ENCODE data around the gene OR56A5.
"Not testable (repeated sequence)": the region's sequence is repeated elsewhere in the genome, so short reads cannot be mapped to it uniquely, and the experiment has no call there.

Gene OR56A5, protein sequence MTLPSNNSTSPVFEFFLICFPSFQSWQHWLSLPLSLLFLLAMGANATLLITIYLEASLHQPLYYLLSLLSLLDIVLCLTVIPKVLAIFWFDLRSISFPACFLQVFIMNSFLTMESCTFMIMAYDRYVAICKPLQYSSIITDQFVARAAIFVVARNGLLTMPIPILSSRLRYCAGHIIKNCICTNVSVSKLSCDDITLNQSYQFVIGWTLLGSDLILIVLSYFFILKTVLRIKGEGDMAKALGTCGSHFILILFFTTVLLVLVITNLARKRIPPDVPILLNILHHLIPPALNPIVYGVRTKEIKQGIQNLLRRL

DNA sequence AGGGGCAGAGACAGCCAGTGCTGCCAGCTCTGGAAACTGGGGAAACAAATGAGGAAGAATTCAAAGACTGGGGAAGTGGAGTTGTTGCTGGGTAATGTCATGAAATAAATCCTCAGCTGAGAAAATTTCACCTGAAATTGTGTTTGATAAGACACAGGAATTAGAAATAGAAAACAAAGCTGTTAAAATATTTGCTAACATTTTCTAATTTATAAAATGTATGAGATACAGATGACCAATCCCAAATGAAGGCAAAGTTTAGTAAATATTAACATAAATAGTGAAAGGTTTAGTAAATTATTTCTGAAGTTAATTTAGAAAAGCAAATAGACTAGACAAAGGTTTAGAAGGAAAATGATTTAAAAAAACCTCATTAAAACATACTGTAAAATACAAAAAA lies at the start of gene OR56A5:
Gene OR56A5 (minus strand): TSS at position 101 of the 400 bp plus-strand sequence. CDS start 0 bp downstream, at position 101.
- no peak for DNase-seq

DNA sequence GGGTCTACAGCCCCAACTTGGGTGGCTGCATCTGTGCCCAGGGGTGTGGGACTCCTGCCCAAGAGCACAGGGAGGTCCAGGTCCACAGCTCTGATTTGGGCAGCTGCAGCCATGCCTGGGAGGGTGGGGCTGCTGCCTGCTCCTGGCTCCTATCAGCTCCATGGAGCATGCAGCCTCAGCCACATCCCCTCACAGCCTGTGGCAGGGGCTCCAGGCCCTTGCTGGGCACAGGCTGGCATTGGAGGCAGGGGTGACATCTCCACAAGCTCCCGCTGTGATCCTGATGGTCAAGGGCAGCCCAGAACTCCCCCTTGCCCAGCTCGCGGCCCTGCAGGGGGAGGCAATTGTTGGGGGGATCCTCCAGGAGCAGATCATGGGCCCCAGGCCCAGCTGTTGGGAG lies 44.7 kb upstream of the OR56A5 start:
- no peak for DNase-seq

DNA sequence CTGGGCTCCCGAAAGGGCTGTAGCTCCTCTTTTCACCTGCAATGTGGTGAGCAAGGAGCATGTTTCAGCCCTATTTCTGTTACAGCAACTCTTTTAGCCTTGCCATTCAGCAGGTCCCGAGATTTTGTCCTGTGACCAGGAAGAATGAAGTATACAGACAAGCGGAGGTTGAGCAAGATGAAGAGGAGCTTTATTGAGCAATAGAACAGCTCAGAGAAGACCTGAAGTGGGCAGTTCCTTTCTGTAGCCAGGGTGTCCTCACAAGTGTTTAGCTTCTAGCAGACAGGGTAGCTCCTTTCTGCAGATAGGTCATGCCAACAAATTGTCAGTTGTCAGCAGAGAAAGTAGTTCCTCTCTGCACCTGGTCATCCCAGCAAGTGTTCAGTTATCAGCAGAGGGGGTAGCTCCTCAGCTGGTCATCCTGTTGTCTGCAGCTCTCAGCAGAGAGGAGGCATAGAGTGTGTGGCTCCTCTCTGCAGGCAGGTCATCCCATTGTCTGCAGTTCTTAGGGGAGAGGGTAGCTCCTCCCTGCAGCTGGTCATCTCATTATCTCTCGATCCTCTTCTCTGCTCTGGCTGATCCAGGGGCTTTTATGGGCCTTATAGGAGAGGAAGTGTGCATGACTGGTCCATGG lies 43.9 kb upstream of the OR56A5 start:
- no peak for DNase-seq

DNA sequence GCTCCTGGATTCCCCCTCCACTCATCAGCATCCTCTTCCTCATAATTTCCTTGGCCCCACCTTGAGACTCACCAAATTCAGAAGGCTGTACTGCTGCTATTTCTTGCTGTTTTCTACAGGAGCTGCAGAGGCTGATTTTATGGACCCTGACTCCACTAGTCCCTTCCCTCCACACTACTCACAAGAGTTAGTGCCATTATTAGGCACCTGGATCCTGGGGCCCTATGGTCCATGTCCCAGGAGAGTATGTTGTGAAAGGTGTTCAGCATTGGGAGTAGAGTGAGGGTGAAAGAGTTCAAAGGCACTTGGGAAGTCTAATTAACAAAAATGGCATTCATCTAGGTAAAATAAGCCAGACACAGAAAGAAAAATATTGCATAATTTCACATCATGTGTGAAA lies 38.6 kb upstream of the OR56A5 start, which contains the start of gene OR56A4:
Gene OR56A4 (minus strand): TSS at position 101 of the 400 bp plus-strand sequence. CDS start 3,954 bp downstream, outside the sequence.
- DNase-seq = no peak

DNA sequence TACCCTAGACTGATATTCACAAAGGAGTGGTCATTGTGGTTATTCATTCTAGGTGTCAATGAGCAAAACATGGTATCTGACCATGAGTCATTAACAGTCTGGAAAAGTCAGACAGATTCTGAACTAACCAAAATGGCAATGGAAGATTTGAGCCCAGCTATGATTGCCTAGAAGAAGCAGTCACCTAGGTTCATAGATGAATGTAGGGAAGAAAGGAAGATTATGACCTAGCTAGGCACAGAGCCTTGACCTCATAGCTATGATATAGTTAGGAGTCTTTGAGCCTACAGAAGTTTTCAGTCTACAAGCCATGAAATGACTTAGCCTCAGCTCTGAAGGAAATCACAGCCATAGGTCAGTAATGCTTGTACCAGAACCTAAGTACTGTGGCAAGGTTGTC lies 38.1 kb upstream of the OR56A5 start:
- DNase-seq = no peak

DNA sequence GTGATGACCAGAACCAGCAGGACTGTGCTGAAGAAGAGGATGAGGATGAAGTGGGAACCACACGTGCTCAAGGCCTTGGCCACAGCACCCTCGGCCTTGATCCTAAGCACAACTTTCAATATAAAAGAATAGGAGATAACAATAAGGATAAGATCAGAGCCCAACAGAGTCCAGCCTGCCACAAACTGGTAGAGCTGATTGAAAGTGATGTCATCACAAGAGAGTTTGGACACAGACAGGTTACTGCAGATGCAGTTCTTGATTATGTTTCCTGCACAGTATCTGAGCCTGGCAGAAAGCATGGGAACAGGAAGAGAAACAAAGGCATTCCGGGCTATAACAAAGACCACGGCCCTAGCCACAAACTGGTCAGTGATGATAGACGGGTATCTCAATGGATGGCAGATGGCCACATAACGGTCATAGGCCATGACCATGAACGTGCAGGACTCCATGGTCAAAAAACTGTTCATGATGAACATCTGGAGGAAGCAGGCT lies 34.0 kb upstream of the OR56A5 start:
- DNase-seq = no peak

DNA sequence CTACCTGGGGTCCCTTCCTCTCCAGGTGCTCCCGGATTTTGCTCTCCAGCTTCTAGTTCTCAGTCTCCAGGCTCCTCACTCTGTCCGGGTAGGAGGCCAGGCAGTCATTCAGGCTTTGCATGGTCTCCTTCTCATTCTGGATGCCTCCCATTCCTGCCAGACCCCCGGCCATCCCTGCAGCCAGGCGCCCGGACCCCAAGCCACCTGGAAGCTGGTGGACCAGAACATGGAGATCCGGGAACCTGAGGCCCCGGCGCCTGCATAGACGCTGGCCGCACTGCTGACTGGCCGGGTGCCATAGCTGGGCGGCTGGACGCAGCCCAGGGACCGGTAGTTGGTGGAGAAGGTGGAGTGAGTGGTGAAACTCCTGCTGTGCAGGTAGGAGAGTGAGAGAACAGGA lies 26.5 kb upstream of the OR56A5 start:
- no peak for DNase-seq

DNA sequence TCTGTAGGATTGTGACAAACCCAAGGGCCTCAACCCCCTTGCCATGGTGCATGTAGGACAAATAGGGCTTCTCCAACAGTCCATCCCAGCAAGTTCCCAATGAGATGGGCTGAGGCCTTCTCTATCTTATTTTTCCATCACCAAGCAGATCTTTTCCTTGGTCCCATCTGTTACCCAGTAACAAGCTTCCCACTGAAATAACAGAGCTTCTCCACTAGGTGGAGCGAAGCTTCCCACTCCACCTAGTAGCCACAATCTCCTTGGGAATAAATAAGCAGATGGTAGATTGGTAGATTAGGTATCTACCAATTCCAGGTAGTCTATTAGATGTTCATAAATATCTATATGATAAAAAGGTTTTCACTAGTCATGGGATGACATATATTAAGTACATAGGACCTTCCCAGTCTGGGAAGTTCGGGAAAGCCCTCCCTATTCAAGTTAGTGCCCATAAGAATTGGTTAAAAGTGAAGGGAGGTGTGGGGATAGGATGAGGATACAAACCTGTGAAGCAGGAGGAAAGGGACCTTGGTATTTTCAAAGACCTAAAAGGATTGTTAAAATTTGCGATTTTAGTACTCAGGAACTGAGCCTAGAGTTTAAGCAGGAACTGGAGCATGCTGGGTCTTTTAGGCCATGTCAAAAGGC lies 24.4 kb upstream of the OR56A5 start:
- DNase-seq = no peak

DNA sequence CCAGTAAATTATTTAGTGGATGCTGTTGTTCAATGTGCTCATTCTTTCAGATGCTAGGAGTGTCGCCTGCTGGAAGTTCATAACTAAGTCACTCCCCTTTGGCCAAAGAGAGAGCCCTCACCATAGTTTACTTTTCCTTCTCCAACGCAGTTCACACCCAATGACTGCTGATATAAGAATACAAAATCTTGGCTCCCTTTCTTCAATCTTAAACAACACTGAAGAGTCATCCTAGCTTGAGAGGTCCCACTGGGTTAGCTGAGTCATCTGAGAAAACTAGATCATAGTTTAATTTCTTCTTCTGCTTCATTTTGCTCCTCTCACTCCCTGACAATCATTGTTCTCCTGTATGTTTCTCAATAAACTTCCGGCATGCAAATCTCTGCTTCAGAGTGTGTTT lies 23.9 kb upstream of the OR56A5 start:
- no peak for DNase-seq

DNA sequence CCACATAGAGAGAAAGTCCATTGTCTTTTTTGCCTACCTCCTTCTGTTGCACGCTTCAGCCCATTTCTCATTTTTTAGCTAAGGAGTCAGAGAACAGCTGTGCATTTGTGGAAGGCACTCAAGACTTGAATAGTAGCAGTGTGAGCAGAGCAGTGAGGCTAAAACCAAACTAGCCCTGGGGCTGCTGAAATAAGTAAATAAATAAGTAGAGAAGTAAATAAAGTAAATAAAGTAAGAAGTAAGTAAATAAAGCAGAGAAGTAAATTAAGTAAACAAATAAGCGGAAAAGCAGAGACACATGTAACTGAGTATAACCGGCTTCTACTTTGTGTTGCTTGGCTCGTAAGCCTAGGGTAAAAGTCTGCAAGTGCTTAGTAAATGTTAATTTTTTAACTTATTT lies 20.9 kb upstream of the OR56A5 start:
- DNase-seq = no peak

DNA sequence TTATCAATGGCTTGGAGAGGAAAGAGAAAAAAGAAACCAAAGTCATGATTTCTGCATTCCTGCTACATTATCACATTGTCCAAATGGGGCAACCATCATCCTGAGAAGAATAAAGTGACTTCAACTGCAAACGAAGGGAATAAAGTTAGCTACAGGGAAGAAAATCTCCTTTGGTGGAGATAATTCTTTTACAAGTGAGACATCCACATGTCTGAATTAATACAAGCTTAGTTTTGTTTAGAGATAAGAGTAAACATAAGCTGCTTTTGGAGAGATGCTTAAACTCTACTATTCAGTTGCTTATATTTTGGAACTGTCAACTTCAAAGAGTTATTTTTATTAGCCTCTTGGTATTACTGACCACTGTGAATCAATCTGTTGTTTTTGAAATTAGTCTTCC lies 18.6 kb upstream of the OR56A5 start, which contains the start of gene OR52L1:
Gene OR52L1 (minus strand): TSS at position 101 of the 400 bp plus-strand sequence. CDS start 55 bp downstream, at position 46.
- DNase-seq = no peak

DNA sequence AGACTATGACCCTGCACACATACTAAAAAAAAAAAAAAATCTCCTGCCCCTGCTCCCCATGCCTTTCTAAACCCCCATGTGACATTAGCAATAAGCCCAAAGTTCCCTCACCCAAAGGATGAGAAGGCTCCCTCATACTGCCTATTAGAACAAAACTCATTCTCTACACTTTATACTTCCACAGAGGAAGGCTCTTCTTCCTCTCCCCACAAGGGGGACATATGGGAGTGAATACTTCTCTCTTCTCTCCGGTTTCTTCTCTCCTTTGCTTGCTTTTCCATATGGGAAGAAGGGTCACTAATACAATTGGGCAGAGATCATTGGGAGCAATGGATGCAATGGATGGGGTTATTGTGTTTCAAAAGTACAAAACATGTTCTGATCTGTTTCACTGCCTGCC lies 15.1 kb upstream of the OR56A5 start:
- DNase-seq = no peak

DNA sequence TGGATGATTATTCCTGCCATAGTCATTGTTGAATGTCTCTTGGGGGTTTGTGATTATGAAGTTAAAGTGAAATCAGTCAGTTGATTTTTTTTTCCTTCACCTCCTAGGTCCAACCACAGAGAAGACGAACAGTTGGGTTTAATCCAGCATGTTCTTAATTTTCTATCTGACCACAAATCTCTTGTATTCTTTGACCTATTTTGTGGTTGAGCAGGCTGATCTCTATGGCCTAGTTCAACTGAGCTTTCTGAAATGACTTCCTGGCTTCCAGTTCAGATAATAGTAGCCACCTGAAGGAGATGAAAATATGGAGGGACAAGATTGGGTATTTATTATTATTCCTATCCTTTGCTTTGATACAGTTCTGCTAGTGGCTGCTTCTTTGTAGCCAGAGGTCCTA lies 5.2 kb upstream of the OR56A5 start:
- no peak for DNase-seq

DNA sequence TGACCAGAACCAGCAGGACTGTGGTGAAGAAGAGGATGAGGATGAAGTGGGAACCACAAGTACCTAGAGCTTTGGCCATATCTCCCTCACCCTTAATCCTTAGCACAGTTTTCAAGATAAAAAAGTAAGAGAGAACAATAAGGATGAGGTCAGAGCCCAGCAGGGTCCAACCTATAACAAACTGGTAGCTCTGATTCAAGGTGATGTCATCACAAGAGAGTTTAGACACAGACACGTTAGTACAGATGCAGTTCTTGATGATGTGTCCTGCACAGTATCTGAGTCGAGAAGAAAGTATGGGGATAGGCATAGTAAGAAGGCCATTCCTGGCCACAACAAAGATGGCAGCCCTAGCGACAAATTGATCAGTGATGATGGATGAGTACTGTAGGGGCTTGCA lies 586 bp downstream of the OR56A5 start:
- no peak for DNase-seq

DNA sequence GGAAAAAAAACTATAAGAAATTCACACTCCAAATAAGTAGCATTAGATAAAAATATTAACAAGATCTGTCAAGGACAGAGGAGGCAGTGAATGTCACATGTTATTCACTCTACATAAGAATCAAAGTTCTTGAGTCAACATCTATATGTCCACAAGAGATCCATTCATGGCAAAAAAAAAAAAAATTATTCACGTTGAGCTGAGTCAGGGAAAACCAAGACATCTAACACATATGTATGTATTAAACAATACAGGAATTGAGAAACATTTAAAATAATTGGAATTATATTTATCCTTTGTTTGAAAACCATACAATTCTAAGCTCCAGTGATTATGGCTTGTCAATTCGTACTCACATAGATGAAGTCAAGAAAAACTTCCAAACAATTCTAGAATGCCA lies 1.3 kb downstream of the OR56A5 start:
- DNase-seq = no peak

DNA sequence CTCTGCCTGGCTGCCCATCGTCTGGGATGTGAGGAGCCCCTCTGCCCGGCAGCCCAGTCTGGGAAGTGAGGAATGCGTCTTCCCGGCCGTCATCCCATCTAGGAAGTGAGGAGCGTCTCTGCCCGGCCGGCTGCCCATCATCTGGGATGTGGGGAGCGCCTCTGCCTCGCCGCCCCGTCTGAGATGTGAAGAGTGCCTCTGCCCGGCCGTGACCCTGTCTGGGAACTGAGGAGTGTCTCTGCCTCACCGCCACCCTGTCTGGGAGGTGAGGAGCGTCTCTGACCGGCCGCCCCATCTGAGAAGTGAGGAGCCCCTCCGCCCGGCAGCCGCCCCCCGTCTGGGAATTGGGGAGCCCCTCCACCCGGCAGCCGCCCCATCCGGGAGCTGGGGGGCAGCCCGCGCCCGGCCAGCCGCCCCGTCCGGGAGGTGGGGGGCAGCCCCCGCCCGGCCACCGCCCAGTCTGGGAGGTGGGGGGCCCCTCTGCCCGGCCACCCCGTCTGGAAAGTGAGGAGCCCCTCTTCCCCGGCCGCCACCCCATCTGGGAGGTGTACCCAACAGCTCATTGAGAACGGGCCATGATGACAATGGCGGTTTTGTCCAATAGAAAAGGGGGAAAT lies 7.5 kb downstream of the OR56A5 start:
- not testable (repeated sequence) for DNase-seq

DNA sequence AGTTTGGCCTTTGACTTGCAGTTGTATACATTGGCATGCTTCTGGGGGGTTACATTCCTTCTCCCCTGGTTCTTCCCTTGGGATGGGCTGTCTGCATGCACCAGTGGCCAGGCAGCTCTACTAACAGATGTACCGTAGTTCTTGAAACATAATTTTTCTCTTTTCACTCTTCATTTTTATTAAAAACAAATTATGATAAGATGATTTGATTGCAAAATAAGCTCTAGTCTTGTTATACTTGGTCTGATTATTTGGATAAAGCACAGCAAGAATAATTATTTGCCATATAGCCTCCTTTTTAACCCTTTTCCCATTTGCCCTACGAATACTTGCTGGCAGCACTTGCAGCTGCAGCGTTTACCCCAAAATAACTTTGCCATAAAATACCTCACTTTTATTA lies 12.7 kb downstream of the OR56A5 start:
- DNase-seq = no peak

DNA sequence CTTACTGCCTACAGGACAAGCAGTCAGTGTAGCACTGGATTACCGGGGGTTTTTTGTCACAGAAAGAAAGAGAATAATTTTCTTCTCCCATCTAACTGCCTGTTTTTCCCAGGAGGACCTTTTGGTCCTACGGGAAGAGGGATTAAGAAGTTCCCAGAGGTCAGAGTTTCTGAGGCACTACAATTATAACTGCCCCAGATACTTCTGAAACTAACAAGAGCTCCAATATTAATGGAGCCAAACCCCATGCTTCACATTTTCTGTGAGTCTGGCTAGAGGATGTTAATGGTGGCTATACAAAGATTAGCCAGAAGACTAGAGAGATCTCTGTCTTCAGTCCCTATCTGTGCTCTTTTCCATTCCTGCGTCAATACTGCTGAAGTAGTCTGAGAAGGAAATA lies 26.3 kb downstream of the OR56A5 start, which contains the start of gene OR56A3:
Gene OR56A3 (plus strand): TSS at position 301 of the 400 bp plus-strand sequence. CDS start 5,096 bp downstream, outside the sequence.
- DNase-seq = no peak

DNA sequence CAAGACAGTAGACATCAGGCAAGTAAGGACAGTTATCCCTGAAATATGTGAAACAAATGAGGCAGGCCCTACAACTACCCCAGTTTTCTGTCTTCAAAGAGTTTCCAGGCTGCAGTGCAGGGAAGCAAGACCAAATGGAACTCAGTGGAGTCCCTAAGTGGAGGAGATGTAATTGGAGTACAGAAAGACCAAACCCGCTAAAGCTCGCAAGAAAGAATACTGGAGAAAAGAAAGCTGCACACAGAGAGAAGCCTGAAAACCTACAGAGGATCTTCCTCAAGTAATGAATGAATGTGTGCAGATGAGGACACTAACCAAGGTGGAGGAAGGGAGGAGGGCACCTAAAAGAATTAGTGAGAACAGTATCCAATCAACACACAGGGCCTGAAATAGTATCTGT lies 27.5 kb downstream of the OR56A5 start:
- no peak for DNase-seq

DNA sequence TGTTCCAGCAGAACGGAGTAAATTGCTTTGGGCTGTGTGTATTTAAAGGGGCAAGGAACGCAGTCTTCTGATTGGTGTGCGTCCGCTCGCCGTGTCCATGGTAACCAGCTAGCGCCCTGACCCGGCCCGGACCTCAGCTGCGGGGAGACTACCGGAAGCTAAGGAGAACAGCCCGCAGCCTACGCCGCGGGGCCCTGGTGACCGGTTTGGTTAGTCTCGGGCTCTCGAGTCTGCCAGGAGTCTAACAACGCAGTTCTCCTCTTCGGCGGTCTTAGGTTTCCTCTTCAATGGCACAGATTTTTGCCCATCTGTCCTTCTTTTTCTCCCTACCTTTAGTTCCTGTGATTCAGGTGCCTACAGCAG lies 29.7 kb downstream of the OR56A5 start:
- peak; percentile 64 for DNase-seq

DNA sequence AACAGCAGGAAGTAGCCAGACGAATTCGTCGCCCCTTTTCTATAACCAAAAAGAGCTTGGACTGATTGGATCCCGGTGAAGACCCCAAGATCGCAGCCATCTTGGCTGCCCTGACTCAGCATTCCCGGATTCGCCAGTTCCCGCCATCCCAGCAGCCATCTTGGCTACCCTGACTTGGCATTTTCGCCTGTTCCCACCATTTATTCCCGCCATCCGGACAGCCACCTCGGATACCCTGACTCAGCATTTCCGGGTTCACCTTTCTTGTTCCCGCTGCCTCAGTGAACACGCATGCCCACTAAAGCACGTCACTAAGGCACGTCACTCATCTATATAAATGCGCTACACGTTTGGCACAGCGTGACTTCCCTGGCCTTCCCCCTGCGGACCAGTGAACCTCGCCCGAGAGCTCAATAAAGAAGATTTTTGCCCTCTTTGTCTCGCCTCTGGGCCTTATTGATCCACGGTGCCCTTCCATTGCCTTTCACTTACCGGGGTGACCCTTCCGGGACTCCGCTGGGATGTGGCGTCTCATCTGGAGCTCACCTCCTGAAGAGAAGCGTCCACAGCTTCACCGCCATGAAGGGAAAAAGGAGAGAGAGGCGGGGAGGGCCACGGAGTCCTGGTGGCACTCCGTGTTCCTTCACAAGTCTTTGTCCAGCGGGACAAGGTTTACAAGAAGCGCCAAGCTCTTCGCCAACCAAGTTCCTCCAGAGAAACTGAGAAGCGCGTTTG lies 30.3 kb downstream of the OR56A5 start:
- peak; percentile 43 for DNase-seq

DNA sequence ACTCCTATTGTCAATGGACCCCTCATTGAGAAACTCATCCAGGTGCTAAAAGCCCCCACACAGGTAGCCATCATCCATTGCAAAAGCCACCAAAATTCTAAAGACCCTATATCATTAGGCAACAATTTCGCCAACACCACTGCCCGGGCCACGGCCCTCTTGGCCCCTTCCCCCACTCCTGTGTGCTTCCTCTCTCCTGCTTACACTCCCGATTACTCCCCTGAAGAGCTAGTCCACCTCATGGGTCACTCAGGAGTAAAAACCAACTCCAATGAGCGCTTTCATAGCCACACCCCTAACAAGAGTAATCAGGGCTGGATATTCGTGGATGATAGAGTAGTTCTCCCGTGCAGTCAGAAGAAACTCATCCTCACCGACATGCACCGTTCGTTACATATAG lies 35.2 kb downstream of the OR56A5 start:
- DNase-seq = no peak

DNA sequence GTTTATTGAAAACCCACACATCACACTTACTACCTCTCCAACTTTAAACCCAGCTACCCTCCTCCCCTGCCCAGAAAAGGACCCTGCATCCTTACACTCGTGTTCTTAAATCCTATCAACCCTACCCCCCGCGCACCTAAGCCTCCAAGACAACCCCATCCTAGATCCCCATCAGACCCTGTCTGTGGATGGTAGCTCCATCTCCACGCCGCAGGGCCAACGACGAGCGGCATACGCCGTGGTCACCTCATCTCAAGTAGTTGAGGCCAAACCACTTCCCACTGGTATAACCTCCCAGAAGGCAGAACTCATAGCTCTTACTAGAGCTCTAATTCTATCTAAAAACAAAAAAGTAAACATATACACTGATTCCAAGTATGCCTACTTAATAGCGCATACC lies 35.6 kb downstream of the OR56A5 start:
- no peak for DNase-seq
